Activated CD4-positive, alpha-beta T cell treated with anti-CD3 and anti-CD28 coated beads, Interleukin-2, amount 50 U/mL, for 4 hours (primary cell): Measurements from ENCODE around the gene MCOLN3.
"Not testable (repeated sequence)": the region's sequence is repeated elsewhere in the genome, so short reads cannot be mapped to it uniquely, and the experiment has no call there.

Experiments used
- DNase-seq, 2 experiments: peaks; one replicate each; pipeline ENCODE4 v3.0.0-alpha.2; 2020

The MCOLN3 gene

GRCh38 chr1:85047472-85048295 lies 616 bp downstream of the MCOLN3 start:
- DNase-seq = no peak

GRCh38 chr1:85047144-85047471 lies 1.2 kb downstream of the MCOLN3 start:
- DNase-seq = no peak

- no peak for DNase-seq
These were observed 5.9 kb downstream of the MCOLN3 start for GRCh38 chr1:85042413-85042812.

GRCh38 chr1:85041793-85042192 lies 6.5 kb downstream of the MCOLN3 start:
- no peak for DNase-seq

- no peak for DNase-seq
These were observed 15.1 kb downstream of the MCOLN3 start for GRCh38 chr1:85033221-85033620.

- no peak for DNase-seq
These were observed 17.8 kb downstream of the MCOLN3 start for GRCh38 chr1:85030536-85030935.

- no peak for DNase-seq
These were observed 20.1 kb downstream of the MCOLN3 start for GRCh38 chr1:85028151-85028550.

- peak in 1 of 2 experiments; percentile 22 for DNase-seq
These were observed 20.9 kb downstream of the MCOLN3 start for GRCh38 chr1:85027242-85027983.

- no peak for DNase-seq
These were observed 22.4 kb downstream of the MCOLN3 start for GRCh38 chr1:85025940-85026339.

- no peak for DNase-seq
These were observed 23.6 kb downstream of the MCOLN3 start for GRCh38 chr1:85024736-85025135.

GRCh38 chr1:85022700-85023099 lies 25.6 kb downstream of the MCOLN3 start:
- no peak for DNase-seq

GRCh38 chr1:85019994-85020393 lies 28.3 kb downstream of the MCOLN3 start:
- DNase-seq = no peak

- no peak for DNase-seq
These were observed 32.5 kb downstream of the MCOLN3 start for GRCh38 chr1:85015826-85016225.

GRCh38 chr1:85005641-85006040 lies 42.7 kb downstream of the MCOLN3 start:
- DNase-seq = not testable (repeated sequence)

- DNase-seq = no peak
These were observed 46.6 kb downstream of the MCOLN3 start for GRCh38 chr1:85001742-85002141.

- DNase-seq = peak; percentile 31 to 40
These were observed 49.5 kb downstream of the MCOLN3 start for GRCh38 chr1:84998642-84999280.

GRCh38 chr1:84997667-84998600 lies 50.4 kb downstream of the MCOLN3 start:
- DNase-seq = no peak

GRCh38 chr1:84996846-84997666 lies 51.2 kb downstream of the MCOLN3 start, which contains the start of gene MCOLN2:
Gene MCOLN2 (minus strand): TSS chr1:84997113. CDS start chr1:84996872, 241 bp downstream.
- peak; percentile 40 to 42 for DNase-seq

GRCh38 chr1:84995484-84996334 lies 52.6 kb downstream of the MCOLN3 start:
- no peak for DNase-seq

GRCh38 chr1:84991097-84991920 lies 57.0 kb downstream of the MCOLN3 start:
- DNase-seq = no peak
